DOHH2 (cell line): ENCODE data around the gene NF1.

Experiments
- EZH2phosphoT487 ChIP-seq: fragments of 200-600 bp; sonication (generic); IDR thresholded peaks from 2 replicates; pipeline ENCODE4 v1.6.1; 2017; ENCODE audit warnings: borderline replicate concordance, mild to moderate bottlenecking, antibody characterized with exemption, low read length, moderate library complexity, mixed read lengths
- TF ChIP-seq, protein P1 (sequence below): fragments of 200-600 bp; sonication (generic); IDR thresholded peaks from one replicate; pipeline ENCODE4 v1.5.1; 2014; ENCODE audit warnings: antibody characterized with exemption, mild to moderate bottlenecking, low read depth, low read length; ENCODE audit not compliant: poor library complexity, severe bottlenecking

DNA sequence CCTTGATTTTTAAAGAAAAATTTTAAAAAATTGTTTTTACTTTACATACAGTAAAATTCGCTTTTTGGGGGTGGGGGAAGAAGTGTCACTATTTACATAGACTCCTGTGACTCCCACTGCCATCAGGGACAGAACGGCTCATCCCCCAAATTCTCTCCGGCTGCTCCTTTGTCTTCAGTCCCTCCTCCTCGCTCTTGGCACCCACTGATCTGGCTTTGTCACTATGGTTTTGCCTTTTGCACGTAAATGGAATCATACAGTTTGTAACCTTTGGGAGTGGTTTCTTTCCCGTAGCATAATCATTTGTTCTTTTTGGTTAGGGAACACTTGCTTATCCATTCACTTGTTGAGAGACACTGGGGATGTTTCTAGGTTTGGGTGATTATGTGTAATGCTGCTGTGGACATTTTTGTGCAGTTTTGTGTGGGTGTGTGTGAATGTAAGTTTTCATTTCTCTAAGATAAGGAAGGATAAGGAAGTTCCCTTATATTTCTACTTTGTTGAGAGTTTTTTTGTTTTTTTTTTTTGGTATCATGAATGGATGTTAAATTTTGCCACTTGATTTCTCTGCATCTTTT is 324.1 kb downstream of the NF1 start:
- TF ChIP-seq, protein P1, sequence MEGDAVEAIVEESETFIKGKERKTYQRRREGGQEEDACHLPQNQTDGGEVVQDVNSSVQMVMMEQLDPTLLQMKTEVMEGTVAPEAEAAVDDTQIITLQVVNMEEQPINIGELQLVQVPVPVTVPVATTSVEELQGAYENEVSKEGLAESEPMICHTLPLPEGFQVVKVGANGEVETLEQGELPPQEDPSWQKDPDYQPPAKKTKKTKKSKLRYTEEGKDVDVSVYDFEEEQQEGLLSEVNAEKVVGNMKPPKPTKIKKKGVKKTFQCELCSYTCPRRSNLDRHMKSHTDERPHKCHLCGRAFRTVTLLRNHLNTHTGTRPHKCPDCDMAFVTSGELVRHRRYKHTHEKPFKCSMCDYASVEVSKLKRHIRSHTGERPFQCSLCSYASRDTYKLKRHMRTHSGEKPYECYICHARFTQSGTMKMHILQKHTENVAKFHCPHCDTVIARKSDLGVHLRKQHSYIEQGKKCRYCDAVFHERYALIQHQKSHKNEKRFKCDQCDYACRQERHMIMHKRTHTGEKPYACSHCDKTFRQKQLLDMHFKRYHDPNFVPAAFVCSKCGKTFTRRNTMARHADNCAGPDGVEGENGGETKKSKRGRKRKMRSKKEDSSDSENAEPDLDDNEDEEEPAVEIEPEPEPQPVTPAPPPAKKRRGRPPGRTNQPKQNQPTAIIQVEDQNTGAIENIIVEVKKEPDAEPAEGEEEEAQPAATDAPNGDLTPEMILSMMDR: no peak
- no peak for TF ChIP-seq EZH2phosphoT487
